ENCODE data around the gene NAALADL2.

- no peak for TF ChIP-seq CTCF (IDR thresholded peaks at IDR 0.05)
- no peak for TF ChIP-seq CHD2 (IDR thresholded peaks at IDR 0.05; ENCODE audit: low read length, partially characterized antibody)
- no peak for TF ChIP-seq REST (IDR thresholded peaks at IDR 0.05)
- no peak for TF ChIP-seq POLR2A (IDR thresholded peaks at IDR 0.05; ENCODE audit: low read length)
- no peak for TF ChIP-seq BHLHE40 (IDR thresholded peaks at IDR 0.05; ENCODE audit: low read depth, low read length)
Measured at GRCh38 chr3:175186511-175186910, 327.4 kb downstream of the NAALADL2 start.

Measured in A549 (cell line).